ENCODE measurements around the gene RAB40A. TPM values are rescaled to one million over a fixed set of nuclear protein-coding genes. Genes with fewer than 3 reads are reported as not detected.
"Not testable (repeated sequence)": the region's sequence is repeated elsewhere in the genome, so short reads cannot be mapped to it uniquely, and the experiment has no call there.

RAB40A gene
- total RNA-seq, 2 experiments from 2014 or later, result 0.10 to 0.25 TPM

DNA sequence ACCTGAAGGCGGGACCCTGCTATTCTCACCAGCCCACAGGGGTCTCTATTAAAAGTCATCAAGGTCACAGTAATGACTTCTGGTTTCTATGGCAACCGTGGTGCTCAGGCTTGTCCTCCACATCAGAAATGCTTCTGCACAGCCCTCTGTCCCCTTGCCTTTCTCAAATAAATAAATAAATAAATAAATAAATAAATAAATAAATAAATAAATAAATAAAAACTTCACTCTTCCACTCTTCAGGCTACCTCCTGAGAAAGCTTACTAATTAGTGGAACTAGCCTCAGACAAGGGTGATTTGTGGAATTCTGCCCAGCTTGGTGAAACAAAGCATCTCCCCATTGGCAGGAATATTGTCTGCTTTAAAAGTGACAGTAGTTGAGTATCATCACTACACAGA lies 5.5 kb upstream of the RAB40A start:
- CTCF ChIA-PET, result no interaction called here
- POLR2A ChIA-PET, result no interaction called here

DNA sequence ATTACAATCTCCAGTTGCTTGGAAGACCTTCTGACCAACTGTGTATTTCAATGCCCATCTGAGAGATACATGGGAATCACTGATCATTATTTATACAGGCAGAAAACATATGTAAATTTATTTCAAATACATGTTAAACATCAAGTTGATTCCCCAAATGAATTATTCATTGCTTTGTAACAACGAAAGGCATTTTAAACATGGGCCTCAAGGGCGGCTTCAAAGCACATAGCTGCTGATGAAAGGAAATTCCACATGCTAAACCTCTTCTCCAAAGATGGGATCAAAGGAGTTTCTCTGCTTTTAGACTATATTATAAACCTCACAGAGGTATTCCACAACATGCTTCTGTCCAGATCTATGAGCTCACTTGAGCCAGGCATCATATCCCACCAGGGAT lies 4.3 kb upstream of the RAB40A start:
- CTCF ChIA-PET, result no interaction called here

DNA sequence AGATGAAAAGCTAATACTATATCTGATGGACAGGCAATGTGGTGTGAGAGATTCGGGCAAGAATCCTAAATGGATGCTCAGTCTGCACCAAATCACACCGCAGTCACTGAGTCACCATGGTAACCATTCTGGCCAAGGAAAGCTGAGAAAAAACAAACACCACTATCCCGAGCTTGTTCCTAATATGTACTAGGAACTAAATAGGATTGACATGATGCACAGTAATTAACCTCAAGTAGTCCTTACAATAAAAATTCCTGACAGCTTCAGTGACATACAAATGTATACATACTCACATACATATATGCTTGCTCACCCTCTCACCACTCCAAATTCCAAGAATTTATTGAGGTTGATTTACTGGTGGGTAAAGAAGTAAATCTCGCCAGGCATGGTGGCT lies 1.1 kb upstream of the RAB40A start:
- ChIA-PET POLR2A (no interaction called here), CTCF (no interaction called here)

More for the DNA sequence above, 4.3 kb upstream of the RAB40A start:
- POLR2A ChIA-PET, result no interaction called here

- ChIA-PET CTCF (no interaction called here), POLR2A (no interaction called here)
Observed at GRCh38 chrX:103518571-103518970, 718 bp downstream of the RAB40A start.

GRCh38 chrX:103517246-103517645 lies 2.0 kb downstream of the RAB40A start:
- CTCF ChIA-PET, result no interaction called here
- POLR2A ChIA-PET, result no interaction called here

GRCh38 chrX:103513476-103514108 lies 5.7 kb downstream of the RAB40A start:
- CTCF ChIA-PET, result no interaction called here
- POLR2A ChIA-PET, result no interaction called here

- POLR2A ChIA-PET, result no interaction called here
Observed at GRCh38 chrX:103513067-103513466, 6.2 kb downstream of the RAB40A start.

GRCh38 chrX:103510031-103510430 lies 9.3 kb downstream of the RAB40A start:
- CTCF ChIA-PET, result no interaction called here
- POLR2A ChIA-PET, result no interaction called here

More at GRCh38 chrX:103513067-103513466, 6.2 kb downstream of the RAB40A start:
- CTCF ChIA-PET, result no interaction called here

DNA sequence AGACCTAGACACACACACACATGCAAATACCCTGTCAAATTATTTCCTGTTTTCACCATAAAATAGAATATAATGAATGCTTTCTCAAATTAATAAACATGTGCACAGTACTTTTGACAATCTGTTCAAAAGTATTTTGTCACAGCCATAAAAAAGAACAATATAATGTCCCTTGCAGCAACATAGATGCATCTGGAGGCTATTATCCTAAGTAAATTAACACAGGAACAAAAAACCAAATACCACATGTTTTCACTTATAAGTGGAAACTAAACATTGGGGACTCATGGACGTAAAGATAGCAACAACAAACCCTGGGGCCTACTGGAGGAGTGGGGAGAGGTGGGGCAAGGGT lies 15.5 kb downstream of the RAB40A start:
- ChIA-PET POLR2A (no interaction called here), CTCF (no interaction called here)

- POLR2A ChIA-PET, result no interaction called here
- CTCF ChIA-PET, result no interaction called here
Observed at GRCh38 chrX:103503163-103503852, 16.0 kb downstream of the RAB40A start.

DNA sequence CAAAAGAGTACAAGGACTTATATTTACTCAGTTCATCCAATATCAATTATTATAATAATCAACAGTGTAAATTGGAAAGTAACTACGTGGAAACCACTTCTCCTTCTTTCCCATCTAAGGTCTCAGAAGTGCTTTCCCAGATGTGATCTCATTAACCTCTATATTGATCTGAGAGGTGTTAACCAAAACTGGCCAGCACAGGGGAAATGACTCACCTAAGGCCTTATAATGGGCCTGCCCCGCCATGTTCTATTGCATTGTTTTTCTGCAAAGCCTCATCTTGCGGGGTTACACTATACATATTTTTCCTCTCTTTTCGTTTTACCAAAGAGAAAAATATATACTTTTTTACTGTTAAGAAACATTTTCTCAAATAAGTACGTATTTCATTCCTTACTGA lies 20.5 kb downstream of the RAB40A start:
- POLR2A ChIA-PET, result no interaction called here
- CTCF ChIA-PET, result no interaction called here

GRCh38 chrX:103495786-103496185 lies 23.5 kb downstream of the RAB40A start:
- ChIA-PET CTCF (no interaction called here), POLR2A (no interaction called here)

DNA sequence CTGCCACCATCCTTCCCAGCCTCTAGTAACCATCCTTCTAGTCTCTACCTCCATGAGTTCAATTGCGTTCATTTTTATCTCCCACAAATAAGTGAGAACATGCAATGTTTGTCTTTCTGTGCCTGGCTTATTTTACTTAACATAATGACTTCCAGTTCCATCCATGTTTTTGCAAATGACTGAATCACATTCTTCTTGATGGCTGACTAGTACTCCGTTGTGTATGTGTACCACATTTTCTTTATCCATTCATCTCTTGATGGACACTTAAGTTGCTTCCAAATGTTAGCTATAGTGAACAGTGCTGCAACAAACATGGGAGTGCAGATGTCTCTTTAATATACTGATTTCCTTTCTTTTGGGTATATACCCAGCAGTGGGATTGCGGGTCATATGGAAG lies 25.7 kb downstream of the RAB40A start:
- CTCF ChIA-PET, POLR2A ChIA-PET: not testable (repeated sequence)

DNA sequence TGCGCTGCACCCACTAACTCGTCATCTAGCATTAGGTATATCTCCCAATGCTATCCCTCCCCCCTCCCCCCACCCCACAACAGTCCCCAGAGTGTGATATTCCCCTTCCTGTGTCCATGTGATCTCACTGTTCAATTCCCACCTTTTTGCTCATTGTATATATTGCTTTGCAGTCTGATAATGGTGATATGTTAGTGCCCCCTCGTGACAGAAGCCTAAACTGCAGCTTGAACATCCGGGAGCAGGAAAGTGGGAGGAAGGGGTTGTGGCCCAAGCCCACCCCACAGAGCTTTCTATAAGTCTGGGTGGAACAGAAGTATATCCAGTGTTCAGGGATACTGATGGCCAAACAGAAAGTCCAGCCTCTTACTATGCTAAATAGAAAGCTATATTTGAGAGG lies 29.6 kb downstream of the RAB40A start:
- CTCF ChIA-PET, result interaction anchor here (1.0 kb wide), 1 partner anchor 284 kb away, joined by 3 read pairs; no protein-coding TSS in a partner anchor
- POLR2A ChIA-PET, result not testable (repeated sequence)

GRCh38 chrX:103488794-103489193 lies 30.5 kb downstream of the RAB40A start:
- CTCF ChIA-PET, result no interaction called here
- POLR2A ChIA-PET, result no interaction called here

DNA sequence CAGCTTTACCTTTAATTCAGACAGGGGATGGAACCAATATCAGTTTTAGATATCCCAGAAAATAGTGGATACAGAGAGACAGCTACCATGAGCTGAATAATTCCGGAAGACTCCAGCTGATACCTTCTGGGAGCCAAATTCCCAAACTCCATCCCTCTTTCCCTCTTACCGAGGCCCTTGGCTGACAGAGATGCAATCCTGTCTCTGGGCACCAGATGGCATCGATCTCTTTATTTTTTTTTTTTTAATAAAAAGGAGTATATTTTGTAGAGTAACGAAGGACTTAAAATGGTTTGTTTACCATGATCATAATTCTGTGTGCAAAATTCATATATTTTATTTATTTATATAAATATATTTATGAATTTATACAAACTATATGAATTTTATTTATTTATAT lies 31.0 kb downstream of the RAB40A start:
- POLR2A ChIA-PET, result no interaction called here
- CTCF ChIA-PET, result no interaction called here

DNA sequence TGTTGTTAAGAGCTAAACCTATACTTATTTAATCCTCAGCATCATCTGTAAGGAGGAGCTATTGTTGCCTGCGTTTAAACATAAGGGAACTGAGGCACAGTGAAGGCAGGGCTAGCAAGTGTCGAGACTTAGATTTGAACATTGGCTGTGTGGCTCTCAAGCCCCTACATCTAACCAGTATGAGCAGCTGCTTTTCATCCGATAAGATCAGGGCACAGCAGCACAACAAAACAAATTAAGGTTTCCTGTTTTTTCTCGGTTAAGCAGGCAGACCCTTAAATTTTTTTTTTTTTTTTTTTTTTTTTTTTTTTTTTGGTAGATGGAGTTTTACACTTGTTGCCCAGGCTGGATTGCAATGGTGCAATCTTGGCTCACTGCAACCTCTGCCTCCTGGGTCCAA lies 35.6 kb downstream of the RAB40A start:
- POLR2A ChIA-PET, result no interaction called here
- CTCF ChIA-PET, result no interaction called here

DNA sequence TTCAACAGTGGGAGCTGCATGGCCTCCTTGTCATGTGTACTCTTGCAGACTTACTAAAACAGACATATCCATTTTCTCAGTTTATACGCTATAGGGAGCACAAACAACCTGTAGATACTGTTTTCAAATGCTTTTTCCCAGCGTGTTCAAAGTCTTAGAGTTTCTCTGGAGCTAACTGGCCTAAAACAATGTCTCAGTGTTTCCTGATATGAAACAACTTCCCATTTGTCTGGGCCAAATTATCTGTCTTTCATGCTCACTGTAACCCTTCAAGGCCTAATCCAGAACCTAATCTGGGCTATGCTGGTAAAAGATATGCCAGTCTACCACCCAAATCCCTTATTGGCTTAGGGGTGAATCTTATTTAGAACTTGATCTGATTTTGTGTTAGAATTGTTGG lies 38.8 kb downstream of the RAB40A start:
- POLR2A ChIA-PET, result interaction anchor here (0.6 kb wide), 1 partner anchor 134 kb away, joined by 4 read pairs; no protein-coding TSS in a partner anchor
- CTCF ChIA-PET, result no interaction called here

DNA sequence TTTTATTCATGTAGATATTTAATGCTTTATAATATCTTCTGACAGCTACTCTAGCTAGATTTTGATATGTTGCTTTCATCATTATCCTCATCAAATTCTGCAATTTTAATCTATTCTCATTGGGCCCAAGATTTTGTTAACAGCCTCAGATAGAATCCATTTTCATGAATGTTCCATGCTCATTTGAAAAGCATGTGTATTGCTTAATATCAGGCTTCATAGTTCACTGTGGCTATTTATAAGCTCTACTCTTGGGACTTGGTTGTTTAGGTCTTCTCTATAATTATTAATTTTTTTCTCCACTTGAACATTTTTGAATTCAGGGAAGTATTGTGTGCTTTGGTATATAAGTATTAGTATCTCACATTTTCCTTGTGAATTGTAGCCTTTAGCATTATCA lies 41.8 kb downstream of the RAB40A start:
- CTCF ChIA-PET, result interaction anchor here (0.6 kb wide), 1 partner anchor 167 kb away, joined by 4 read pairs; the partner anchor contains the start of gene BEX2
- POLR2A ChIA-PET, result no interaction called here

DNA sequence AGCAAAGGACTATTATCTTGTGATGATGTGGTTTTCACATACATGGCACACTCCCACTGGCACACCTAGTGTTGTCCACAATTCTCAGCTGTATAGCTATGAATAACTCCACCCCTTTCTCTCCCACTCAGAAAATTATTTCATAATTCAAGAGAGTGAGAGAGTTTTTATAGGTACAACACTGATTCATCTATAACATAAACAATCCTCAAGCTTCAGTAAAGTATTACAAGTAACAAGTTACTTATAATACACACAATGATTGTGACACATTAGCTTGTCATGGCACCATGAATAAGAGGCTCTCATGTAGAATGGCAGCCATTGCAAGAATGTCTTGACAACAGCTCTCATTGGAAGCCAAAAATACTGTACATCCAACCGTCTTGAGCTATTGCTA lies 43.9 kb downstream of the RAB40A start:
- ChIA-PET POLR2A (no interaction called here), CTCF (no interaction called here)

GRCh38 chrX:103469977-103470376 lies 49.3 kb downstream of the RAB40A start:
- POLR2A ChIA-PET, CTCF ChIA-PET: not testable (repeated sequence)

- ChIA-PET POLR2A (no interaction called here), CTCF (interaction anchor here (0.6 kb wide), 1 partner anchor 190 kb away, joined by 3 read pairs; no protein-coding TSS in a partner anchor)
Observed at GRCh38 chrX:103467887-103468286, 51.4 kb downstream of the RAB40A start.
